ENCODE measurements around the gene KCNJ12. TPM values are rescaled to one million over a fixed set of nuclear protein-coding genes. Genes with fewer than 3 reads are reported as not detected.

The KCNJ12 gene
- total RNA-seq, 1 experiment from 2014 or later: 5.8 TPM

GRCh38 chr17:21356537-21357127 is 19.5 kb upstream of the KCNJ12 start:
- H3K36me3 ChIP-seq (ENCODE audit: control insufficient read depth in 1 of 2, insufficient read depth in 2 of 2, low read length in 2 of 2): no peaks in the 10 kb centered on the region
- no peak overlapping the region for H3K4me2 ChIP-seq (ENCODE audit: low read length)
- H3K9me2 ChIP-seq (ENCODE audit: insufficient read depth): no peaks in the 10 kb centered on the region
- H3K79me2 ChIP-seq (ENCODE audit: insufficient read depth, low read length): no peaks in the 10 kb centered on the region
- no TSS peak for BruUV-seq (replicated peaks)
- DNase-seq (ENCODE audit: low read depth, low spot score) (no peak), ATAC-seq (no peak)
- H3K27ac ChIP-seq (ENCODE audit: low read depth, low read length): no peak overlapping the region
- CTCF ChIA-PET: no interaction called here
- intact Hi-C loops (cut with micrococcal nuclease): no loop called here
- H4K20me1 ChIP-seq (ENCODE audit: insufficient read depth): no peaks in the 10 kb centered on the region
- RAD21 ChIA-PET (ENCODE audit: low non-redundant PET in 1 of 2, low total read pairs in 2 of 2, uncharacterized antibody in 2 of 2, unreplicated experiment in 2 of 2): no interaction called here
- H3K4me3 ChIP-seq (replicated peaks in 1 of 2; ENCODE audit: low read depth in 1 of 2, low read length in 2 of 2): no peak overlapping the region
- H2AFZ ChIP-seq (ENCODE audit: low read depth, low read length, poor library complexity, severe bottlenecking): no peak overlapping the region
- TF ChIP-seq RAD21 (IDR thresholded peaks at IDR 0.05; ENCODE audit: low read depth) (no peak), ZNF274 (IDR thresholded peaks at IDR 0.05; ENCODE audit: low read depth, low read length) (no peak), FOSL1 (IDR thresholded peaks at IDR 0.05; ENCODE audit: low read depth) (no peak), REST (IDR thresholded peaks at IDR 0.05; ENCODE audit: low read depth) (no peak), EZH2phosphoT487 (IDR thresholded peaks at IDR 0.05; ENCODE audit: borderline replicate concordance) (no peak), JUND (IDR thresholded peaks at IDR 0.05) (no peak), EZH2 (IDR thresholded peaks at IDR 0.05) (no peak), ELF1 (IDR thresholded peaks at IDR 0.05; ENCODE audit: borderline replicate concordance, low read depth) (no peak), SIN3A (IDR thresholded peaks at IDR 0.05; ENCODE audit: low read depth) (no peak)
- no peaks in the 10 kb centered on the region for H3K27me3 ChIP-seq (ENCODE audit: insufficient read depth, low read length)
- peaks cover 8 to 12% of the 10 kb centered on the region in 2 experiments for H3K4me1 ChIP-seq (ENCODE audit: control insufficient read depth in 1 of 2, insufficient read depth in 2 of 2, low read length in 2 of 2)
- POLR2A ChIA-PET: no interaction called here
- no peaks in the 10 kb centered on the region for H3K9me3 ChIP-seq (ENCODE audit: control insufficient read depth in 1 of 2, insufficient read depth in 1 of 2, low read depth in 1 of 2, low read length in 2 of 2)
- no peak overlapping the region for H3K9ac ChIP-seq (ENCODE audit: low read length)

Measured in HCT116 (cell line).